Neural progenitor cell (in vitro differentiated cells): ENCODE results near the gene CPEB1. TPM values are rescaled to one million over a fixed set of nuclear protein-coding genes. Genes with fewer than 3 reads are reported as not detected.

Experiments
- DNase-seq: peaks from one replicate; pipeline ENCODE4 v3.0.0-alpha.2; 2016; ENCODE audit warnings: low spot score
- H2AFZ ChIP-seq: fragments of 200-600 bp; sonication (generic); replicated peaks from 2 replicates; pipeline ENCODE4 v1.6.1; 2016; ENCODE audit warnings: antibody characterized with exemption
- H3F3A ChIP-seq: fragments of 200-600 bp; sonication (generic); 2 replicates; pipeline ENCODE4 v1.6.1; 2016; ENCODE audit warnings: antibody characterized with exemption, low read depth
- H3K27ac ChIP-seq: fragments of 200-600 bp; sonication (generic); 2 replicates; pipeline ENCODE4 v1.5.1; 2016; ENCODE audit warnings: mild to moderate bottlenecking
- H3K27me3 ChIP-seq: fragments of 200-600 bp; sonication (generic); 2 replicates; pipeline ENCODE4 v1.6.1; 2016; ENCODE audit warnings: mild to moderate bottlenecking, moderate library complexity
- H3K36me3 ChIP-seq: fragments of 200-600 bp; sonication (generic); 2 replicates; pipeline ENCODE4 v1.5.1; 2016
- H3K4me1 ChIP-seq: fragments of 200-600 bp; sonication (generic); 2 replicates; pipeline ENCODE4 v1.6.1; 2016; ENCODE audit warnings: mixed run types
- H3K4me2 ChIP-seq: fragments of 200-600 bp; sonication (generic); 2 replicates; pipeline ENCODE4 v1.6.1; 2016
- H3K4me3 ChIP-seq: fragments of 200-600 bp; sonication (generic); 2 replicates; pipeline ENCODE4 v1.5.1; 2016
- H3K79me2 ChIP-seq: fragments of 200-600 bp; sonication (generic); 2 replicates; pipeline ENCODE4 v1.6.1; 2016; ENCODE audit warnings: low read depth
- H3K9ac ChIP-seq: fragments of 200-600 bp; sonication (generic); 2 replicates; pipeline ENCODE4 v1.6.1; 2016
- H3K9me3 ChIP-seq: fragments of 200-600 bp; sonication (generic); 2 replicates; pipeline ENCODE4 v1.5.1; 2016; ENCODE audit warnings: low read depth
- H4K20me1 ChIP-seq: fragments of 200-600 bp; sonication (generic); 2 replicates; pipeline ENCODE4 v1.6.1; 2016; ENCODE audit warnings: low read depth
- H3K27ac Mint-ChIP-seq: 3 replicates; pipeline ENCODE4 v1.8.0; 2021; ENCODE audit warnings: mixed read lengths
- H3K27me3 Mint-ChIP-seq: 2 replicates; pipeline ENCODE4 v1.8.0; 2022; ENCODE audit warnings: low read depth, mild to moderate bottlenecking, inconsistent platforms, moderate library complexity, mixed read lengths; ENCODE audit not compliant: insufficient read depth
- H3K36me3 Mint-ChIP-seq: 3 replicates; pipeline ENCODE4 v1.8.0; 2021; ENCODE audit warnings: mixed read lengths
- H3K4me1 Mint-ChIP-seq: 3 replicates; pipeline ENCODE4 v1.8.0; 2021; ENCODE audit warnings: mixed read lengths
- H3K4me3 Mint-ChIP-seq: 3 replicates; pipeline ENCODE4 v1.8.0; 2021; ENCODE audit warnings: mild to moderate bottlenecking, moderate library complexity, mixed read lengths
- H3K9me3 Mint-ChIP-seq: 3 replicates; pipeline ENCODE4 v1.8.0; 2020; ENCODE audit warnings: mixed read lengths
- CTCF ChIP-seq: fragments of 200-600 bp; sonication (generic); IDR thresholded peaks from 2 replicates; pipeline ENCODE4 v1.5.1; 2017; ENCODE audit warnings: antibody characterized with exemption, mild to moderate bottlenecking
- EZH2 ChIP-seq: fragments of 200-600 bp; sonication (generic); IDR thresholded peaks from 2 replicates; pipeline ENCODE4 v1.6.1; 2017; ENCODE audit warnings: antibody characterized with exemption, mild to moderate bottlenecking, moderate library complexity
- EZH2phosphoT487 ChIP-seq: fragments of 200-600 bp; sonication (generic); IDR thresholded peaks from 2 replicates; pipeline ENCODE4 v1.6.1; 2017; ENCODE audit warnings: antibody characterized with exemption
- total RNA-seq: library from RNA; depleted of rRNA; stranded (reverse); fragments of >200 nt; gene quantifications from 2 replicates; pipeline ENCODE4 v1.2.3, GENCODE V29; 2015; ENCODE audit warnings: low replicate concordance

Gene CPEB1
- total RNA-seq = 2.1 and 5.8 TPM in 2 replicates

- Histone ChIP-seq H3K79me2 (no peaks in the 10 kb centered on the region), H3K27me3 (peaks cover 99% of the 10 kb centered on the region), H3F3A (peaks cover 7% of the 10 kb centered on the region), H3K36me3 (no peaks in the 10 kb centered on the region), H3K4me1 (no peaks in the 10 kb centered on the region), H3K27ac (no peak within 1 kb of the TSS), H3K9ac (no peak within 1 kb of the TSS), H3K9me3 (no peaks in the 10 kb centered on the region), H4K20me1 (no peaks in the 10 kb centered on the region), H3K4me2 (peak within 1 kb of the TSS; percentile 81), H3K4me3 (peak within 1 kb of the TSS; percentile 45), H2AFZ (peak within 1 kb of the TSS; percentile 99)
- Mint-ChIP-seq H3K9me3 (no peaks in the 10 kb centered on the region), H3K4me3 (peak within 1 kb of the TSS; percentile 77), H3K36me3 (no peaks in the 10 kb centered on the region), H3K27ac (no peak within 1 kb of the TSS), H3K27me3 (peaks cover 60% of the 10 kb centered on the region), H3K4me1 (peaks cover 13% of the 10 kb centered on the region)
- DNase-seq = peak; percentile 65
- TF ChIP-seq EZH2 (no peak), CTCF (peak; percentile 22), EZH2phosphoT487 (peak; percentile 79)
Measured at GRCh38 chr15:82647045-82647834, at the start of gene CPEB1. Gene CPEB1 (minus strand): TSS chr15:82647363. CDS start chr15:82628459, 18,904 bp downstream.

GRCh38 chr15:82692171-82692570 is 45.0 kb upstream of the CPEB1 start:
- Histone ChIP-seq H3K27me3 (no peaks in the 10 kb centered on the region), H3K4me2 (no peak overlapping the region), H4K20me1 (no peaks in the 10 kb centered on the region), H3K9ac (no peak overlapping the region), H3F3A (no peaks in the 10 kb centered on the region), H3K9me3 (no peaks in the 10 kb centered on the region), H2AFZ (no peak overlapping the region), H3K4me3 (no peak overlapping the region), H3K36me3 (no peaks in the 10 kb centered on the region), H3K4me1 (no peaks in the 10 kb centered on the region), H3K27ac (no peak overlapping the region), H3K79me2 (no peaks in the 10 kb centered on the region)
- H3K4me1 Mint-ChIP-seq = no peaks in the 10 kb centered on the region
- no peak for DNase-seq
- H3K4me3 Mint-ChIP-seq = no peak overlapping the region
- H3K27me3 Mint-ChIP-seq = peaks cover 4% of the 10 kb centered on the region
- H3K36me3 Mint-ChIP-seq = no peaks in the 10 kb centered on the region
- no peaks in the 10 kb centered on the region for H3K9me3 Mint-ChIP-seq
- no peak overlapping the region for H3K27ac Mint-ChIP-seq
- no peak for TF ChIP-seq CTCF
- TF ChIP-seq EZH2phosphoT487 = no peak
- TF ChIP-seq EZH2 = no peak

GRCh38 chr15:82689147-82689546 is 42.0 kb upstream of the CPEB1 start:
- no peak overlapping the region for H3K27ac ChIP-seq
- H4K20me1 ChIP-seq = no peaks in the 10 kb centered on the region
- no peaks in the 10 kb centered on the region for H3K36me3 ChIP-seq
- H3K27me3 Mint-ChIP-seq = peaks cover 8% of the 10 kb centered on the region
- H3K4me3 Mint-ChIP-seq = no peak overlapping the region
- no peak overlapping the region for H3K4me3 ChIP-seq
- H2AFZ ChIP-seq = no peak overlapping the region
- H3K4me1 Mint-ChIP-seq = no peaks in the 10 kb centered on the region
- no peak for DNase-seq
- no peaks in the 10 kb centered on the region for H3K4me1 ChIP-seq
- no peaks in the 10 kb centered on the region for H3F3A ChIP-seq
- no peaks in the 10 kb centered on the region for H3K9me3 ChIP-seq
- no peaks in the 10 kb centered on the region for H3K79me2 ChIP-seq
- no peak for TF ChIP-seq EZH2phosphoT487
- no peak for TF ChIP-seq EZH2
- no peak for TF ChIP-seq CTCF
- H3K4me2 ChIP-seq = no peak overlapping the region
- H3K9ac ChIP-seq = no peak overlapping the region
- H3K27me3 ChIP-seq = peaks cover 2% of the 10 kb centered on the region
- no peaks in the 10 kb centered on the region for H3K36me3 Mint-ChIP-seq
- no peaks in the 10 kb centered on the region for H3K9me3 Mint-ChIP-seq
- no peak overlapping the region for H3K27ac Mint-ChIP-seq
